Kidney (tissue), 14 donors: ENCODE measurements around the gene LITAFD. TPM values are rescaled to one million over a fixed set of nuclear protein-coding genes. Genes with fewer than 3 reads are reported as not detected.
A peak's percentile ranks its signal among the peaks of the same experiment; 100 is the strongest.

Source experiments
- DNase-seq, 5 donors: peaks; one replicate each; pipeline ENCODE4 v3.0.0-alpha.2; 2013 to 2020
- FAIRE-seq: peaks from 2 replicates; lab custom pipeline; 2012; peaks lifted over from hg19 to GRCh38; lab: Jason Lieb, UNC
- H3K27ac ChIP-seq, 2 donors: one replicate each; pipeline ENCODE4 v1.7.0; 2013; ENCODE audit warnings: low read depth in 2 of 2, low read length in 2 of 2, inconsistent platforms in 1 of 2
- H3K27me3 ChIP-seq: one replicate; pipeline ENCODE4 v1.7.1; 2013; ENCODE audit warnings: low read length, inconsistent platforms; ENCODE audit not compliant: control insufficient read depth, insufficient read depth
- H3K36me3 ChIP-seq, 3 donors: one replicate each; pipeline versions ENCODE4 v1.7.0 to v1.7.1; 2013; ENCODE audit warnings: low read length in 3 of 3, control low read depth in 1 of 3, inconsistent platforms in 1 of 3; ENCODE audit not compliant: insufficient read depth in 3 of 3, control insufficient read depth in 2 of 3
- H3K4me1 ChIP-seq, 3 donors: one replicate each; pipeline versions ENCODE4 v1.7.0 to v1.7.1; 2013; ENCODE audit warnings: low read length in 3 of 3, inconsistent platforms in 1 of 3, low read depth in 1 of 3; ENCODE audit not compliant: control insufficient read depth in 2 of 3, insufficient read depth in 2 of 3
- H3K4me3 ChIP-seq, 3 donors: one replicate each; pipeline versions ENCODE4 v1.7.0 to v1.8.1; 2013; ENCODE audit warnings: low read length in 3 of 3, control low read depth in 1 of 3, inconsistent platforms in 1 of 3
- H3K9ac ChIP-seq, 3 donors: one replicate each; pipeline versions ENCODE4 v1.7.0 to v1.7.1; 2013; ENCODE audit warnings: low read length in 3 of 3, control low read depth in 1 of 3, inconsistent platforms in 1 of 3
- H3K9me3 ChIP-seq, 3 donors: one replicate each; pipeline versions ENCODE4 v1.7.0 to v1.7.1; 2013; ENCODE audit warnings: low read length in 3 of 3, control low read depth in 1 of 3, inconsistent platforms in 1 of 3; ENCODE audit not compliant: control insufficient read depth in 2 of 3, insufficient read depth in 1 of 3
- intact Hi-C: fragments of 100-400 bp; cut with DNase I; formaldehyde crosslinking; loops from one replicate; pipeline ENCODE4 v1.11.1; 2022
- polyA plus RNA-seq: library from polyadenylated mRNA; stranded (reverse); fragments of 350-450 nt; fragmentation: Illumina TruSeq; extraction: RNeasy Lipid Tissue Mini Kit (QIAGEN cat#74804); gene quantifications from one replicate; pipeline ENCODE4 v1.2.3, GENCODE V29; 2014; ENCODE audit warnings: low read depth, low replicate concordance; ENCODE audit not compliant: insufficient read depth
- total RNA-seq: library from RNA; stranded (reverse); fragmentation: NEBNext Ultra II Directional; extraction: Animal tissue kit (Norgen Biotek cat#: 25700); gene quantifications from one replicate; pipeline ENCODE4 v1.2.1, GENCODE V29; 2021
- TF ChIP-seq, protein P1 (sequence below): IDR thresholded peaks from 3 replicates; pipeline ENCODE4 v1.5.1; 2012; ENCODE audit warnings: mild to moderate bottlenecking, moderate library complexity, borderline replicate concordance; ENCODE audit not compliant: insufficient read depth; ENCODE audit errors: extremely low read depth
- donor health status: control.
- donor health status: control.
- donor health status: control.
- donor health status: control.
- donor health status: control.
- donor health status: DM: yes; HTN: yes; CAD: no.
- donor health status: Normal renal cell carcinoma (clear cell type).

Gene LITAFD
- total and polyA plus RNA-seq, 2 donors from 2014 or later = not detected

DNA sequence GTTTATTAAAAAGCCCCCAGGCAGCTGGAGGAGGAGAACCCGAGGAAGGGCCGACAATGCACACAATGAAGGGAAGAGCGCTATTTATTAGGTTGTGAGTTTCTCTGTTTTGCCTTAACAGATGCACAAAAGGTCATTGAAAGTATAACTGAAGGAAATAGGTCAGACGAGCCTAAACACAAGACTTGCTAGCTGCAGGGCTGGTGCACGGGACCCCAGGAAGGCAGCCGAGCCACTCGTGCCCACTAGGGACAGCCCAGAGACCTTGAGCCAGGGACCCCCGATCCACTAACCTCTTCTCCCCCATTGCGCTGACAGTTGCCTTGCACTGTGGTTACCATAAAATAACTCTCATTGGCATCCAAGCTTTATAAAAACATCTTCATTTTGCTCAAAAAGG is 11.3 kb downstream of the LITAFD start:
- peaks cover 11 to 70% (median 45%) of the 10 kb centered on the region in 3 donors for H3K36me3 ChIP-seq
- intact Hi-C loops = loop anchor here (10.0 kb wide), 1 partner anchor 61 kb away; no protein-coding TSS in a partner anchor

GRCh38 chr16:8893976-8894690 is 12.0 kb downstream of the LITAFD start:
- no peak overlapping the region for H3K27ac ChIP-seq
- no peaks in the 10 kb centered on the region for H3K27me3 ChIP-seq
- no peak overlapping the region for H3K4me3 ChIP-seq
- H3K36me3 ChIP-seq = peaks cover 16 to 77% (median 51%) of the 10 kb centered on the region in 3 donors
- no peak for FAIRE-seq
- intact Hi-C loops = loop anchor here (10.0 kb wide), 1 partner anchor 61 kb away; no protein-coding TSS in a partner anchor
- DNase-seq = peak in 2 of 5 donors; percentile 26 to 34
- no peak overlapping the region for H3K9ac ChIP-seq
- H3K9me3 ChIP-seq = no peaks in the 10 kb centered on the region
- TF ChIP-seq, protein P1, sequence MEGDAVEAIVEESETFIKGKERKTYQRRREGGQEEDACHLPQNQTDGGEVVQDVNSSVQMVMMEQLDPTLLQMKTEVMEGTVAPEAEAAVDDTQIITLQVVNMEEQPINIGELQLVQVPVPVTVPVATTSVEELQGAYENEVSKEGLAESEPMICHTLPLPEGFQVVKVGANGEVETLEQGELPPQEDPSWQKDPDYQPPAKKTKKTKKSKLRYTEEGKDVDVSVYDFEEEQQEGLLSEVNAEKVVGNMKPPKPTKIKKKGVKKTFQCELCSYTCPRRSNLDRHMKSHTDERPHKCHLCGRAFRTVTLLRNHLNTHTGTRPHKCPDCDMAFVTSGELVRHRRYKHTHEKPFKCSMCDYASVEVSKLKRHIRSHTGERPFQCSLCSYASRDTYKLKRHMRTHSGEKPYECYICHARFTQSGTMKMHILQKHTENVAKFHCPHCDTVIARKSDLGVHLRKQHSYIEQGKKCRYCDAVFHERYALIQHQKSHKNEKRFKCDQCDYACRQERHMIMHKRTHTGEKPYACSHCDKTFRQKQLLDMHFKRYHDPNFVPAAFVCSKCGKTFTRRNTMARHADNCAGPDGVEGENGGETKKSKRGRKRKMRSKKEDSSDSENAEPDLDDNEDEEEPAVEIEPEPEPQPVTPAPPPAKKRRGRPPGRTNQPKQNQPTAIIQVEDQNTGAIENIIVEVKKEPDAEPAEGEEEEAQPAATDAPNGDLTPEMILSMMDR = no peak
- H3K4me1 ChIP-seq = no peaks in the 10 kb centered on the region

More for the DNA sequence above, 11.3 kb downstream of the LITAFD start:
- Histone ChIP-seq H3K27me3 (no peaks in the 10 kb centered on the region), H3K9ac (no peak overlapping the region), H3K9me3 (no peaks in the 10 kb centered on the region), H3K27ac (no peak overlapping the region), H3K4me1 (no peaks in the 10 kb centered on the region), H3K4me3 (no peak overlapping the region)
- FAIRE-seq (no peak), DNase-seq (peak in 2 of 5 donors; percentile 26 to 44)
- TF ChIP-seq, protein P1 = no peak

GRCh38 chr16:8894736-8895334 is 12.7 kb downstream of the LITAFD start:
- intact Hi-C loops = loop anchor here (10.0 kb wide), 1 partner anchor 60 kb away; no protein-coding TSS in a partner anchor

More at GRCh38 chr16:8894736-8895334, 12.7 kb downstream of the LITAFD start:
- no peaks in the 10 kb centered on the region for H3K27me3 ChIP-seq
- peaks cover 16 to 84% (median 55%) of the 10 kb centered on the region in 3 donors for H3K36me3 ChIP-seq
- no peak overlapping the region for H3K4me3 ChIP-seq
- H3K4me1 ChIP-seq = no peaks in the 10 kb centered on the region
- FAIRE-seq (no peak), DNase-seq (peak in 1 of 5 donors; percentile 49)
- no peak overlapping the region for H3K27ac ChIP-seq
- no peaks in the 10 kb centered on the region for H3K9me3 ChIP-seq
- TF ChIP-seq, protein P1 = no peak
- no peak overlapping the region for H3K9ac ChIP-seq
